Lung (tissue), 12 donors: Measurements from ENCODE around the gene TEDC1. TPM values are rescaled to one million over a fixed set of nuclear protein-coding genes. Genes with fewer than 3 reads are reported as not detected.

Experiments
- ATAC-seq: fragments of 200-7000 bp; cut with Tn5 transposase; one replicate; pipeline ENCODE4 v1.9.1; 2020; ENCODE audit warnings: moderate number of reproducible peaks; ENCODE audit not compliant: insufficient read depth, low FRiP score
- DNase-seq, 3 donors: peaks; one replicate each; pipeline ENCODE4 v3.0.0-alpha.2; 2013 to 2017
- H3K27ac ChIP-seq, 2 donors: one replicate each; pipeline ENCODE4 v1.5.1; 2013; ENCODE audit warnings: mild to moderate bottlenecking in 2 of 2, moderate library complexity in 2 of 2, control low read depth in 1 of 2, inconsistent platforms in 1 of 2, low read depth in 1 of 2, low read length in 1 of 2
- H3K27me3 ChIP-seq, 3 donors: one replicate each; pipeline ENCODE4 v1.5.1; 2013; ENCODE audit warnings: low read length in 2 of 3; ENCODE audit not compliant: control insufficient read depth in 3 of 3, insufficient read depth in 3 of 3
- H3K36me3 ChIP-seq, 4 donors: one replicate each; pipeline ENCODE4 v1.5.1; 2013; ENCODE audit warnings: low read length in 4 of 4, mild to moderate bottlenecking in 1 of 4, moderate library complexity in 1 of 4; ENCODE audit not compliant: control insufficient read depth in 4 of 4, insufficient read depth in 4 of 4
- H3K4me1 ChIP-seq, 5 donors: one replicate each; pipeline ENCODE4 v1.5.1; 2013; ENCODE audit warnings: low read length in 5 of 5, mild to moderate bottlenecking in 2 of 5, moderate library complexity in 1 of 5; ENCODE audit not compliant: control insufficient read depth in 5 of 5, insufficient read depth in 5 of 5
- H3K4me3 ChIP-seq: one replicate; pipeline ENCODE4 v1.5.1; 2013; ENCODE audit warnings: mild to moderate bottlenecking, control low read depth, moderate library complexity
- H3K9ac ChIP-seq, 2 donors: one replicate each; pipeline ENCODE4 v1.5.1; 2013; ENCODE audit warnings: low read length in 2 of 2, control low read depth in 1 of 2; ENCODE audit not compliant: insufficient read depth in 1 of 2
- H3K9me3 ChIP-seq, 4 donors: one replicate each; pipeline ENCODE4 v1.5.1; 2013; ENCODE audit warnings: low read length in 3 of 4, mild to moderate bottlenecking in 1 of 4, moderate library complexity in 1 of 4; ENCODE audit not compliant: control insufficient read depth in 4 of 4, insufficient read depth in 3 of 4
- CTCF ChIP-seq: IDR thresholded peaks from 2 replicates; pipeline ENCODE4 v1.5.1; 2012; ENCODE audit warnings: mild to moderate bottlenecking; ENCODE audit errors: control extremely low read depth, extremely low read depth
- WGBS, 2 donors: extraction: QIAGEN DNeasy Blood & Tissue Kit; methylation state at CpG; one replicate each; pipeline ENCODE4 v1.1.7; 2013; 5-methylcytosine and 5-hydroxymethylcytosine counted together
- polyA plus RNA-seq, 2 donors: library from polyadenylated mRNA; stranded (reverse); fragments of 200-250 nt; gene quantifications; one replicate each; pipeline ENCODE4 v1.2.1, GENCODE V29; 2013
- total RNA-seq, 2 donors: library from RNA; depleted of rRNA in 1 of 2; stranded (reverse); fragments of >200 nt in 1 of 2; gene quantifications; one replicate each; pipeline ENCODE4 v1.2.1, GENCODE V29; 2014 to 2021
- donor health status: control.
- donor health status: control.
- donor health status: Bipolar disorder and iron deficiency.
- donor health status: healthy.
- donor health status: DM: yes; HTN: yes; CAD: no.

Gene TEDC1
- total and polyA plus RNA-seq, 4 donors = 5.8 to 20.8 (median 14.4) TPM

DNA sequence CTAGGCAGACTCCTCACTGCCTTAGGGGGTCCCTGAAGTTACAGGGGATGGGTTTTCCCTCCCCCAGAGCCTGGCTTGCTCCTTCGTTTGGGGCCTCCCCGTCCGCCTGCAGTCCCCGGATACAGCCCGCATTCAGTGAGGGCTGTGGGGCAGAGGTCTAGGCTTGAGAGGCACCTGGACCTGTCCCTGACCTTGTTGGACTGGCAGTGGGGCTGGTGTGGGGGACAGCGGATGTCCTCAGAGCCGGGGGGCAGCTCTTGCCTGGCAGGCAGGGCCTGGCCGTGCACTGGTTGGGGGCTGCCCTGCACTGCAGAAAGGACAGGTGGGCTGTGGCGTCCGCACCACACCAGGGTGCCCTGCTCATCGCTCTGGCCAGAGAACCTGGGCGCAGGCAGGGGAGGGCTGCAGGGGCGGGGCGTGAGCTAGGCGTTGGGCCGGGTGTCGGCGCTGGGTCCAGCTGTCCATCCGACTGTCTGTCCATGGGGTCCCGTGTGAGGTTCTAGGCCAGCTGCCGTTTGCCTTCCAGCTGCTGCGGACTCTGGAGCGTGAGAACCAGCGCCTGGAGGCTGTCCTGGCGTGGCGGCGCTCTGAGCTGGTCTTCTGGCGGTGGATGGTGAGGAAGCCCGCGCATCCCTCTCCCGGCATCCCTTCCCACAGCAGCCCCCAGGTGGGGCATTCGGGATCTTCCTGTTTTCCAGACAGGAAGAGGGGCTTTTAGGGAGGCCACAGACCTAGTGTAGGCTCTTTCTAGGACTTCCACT is 6.0 kb downstream of the TEDC1 start:
- peaks cover 0 to 6% (median 1%) of the 10 kb centered on the region in 4 donors for H3K36me3 ChIP-seq
- DNase-seq (no peak), ATAC-seq (no peak)
- no peak overlapping the region for H3K27ac ChIP-seq
- 96 to 97% methylated on average over 32 of the region's 32 CpGs for WGBS, 2 donors
- H3K9ac ChIP-seq = no peak overlapping the region
- H3K9me3 ChIP-seq = no peaks in the 10 kb centered on the region
- no peak overlapping the region for H3K4me3 ChIP-seq
- TF ChIP-seq CTCF = no peak
- no peaks in the 10 kb centered on the region for H3K27me3 ChIP-seq
- H3K4me1 ChIP-seq = no peaks in the 10 kb centered on the region

GRCh38 chr14:105497671-105498429 is 6.8 kb downstream of the TEDC1 start:
- Histone ChIP-seq H3K9me3 (no peaks in the 10 kb centered on the region), H3K36me3 (peaks cover 0 to 6% (median 1%) of the 10 kb centered on the region in 4 donors), H3K9ac (no peak overlapping the region), H3K4me1 (no peaks in the 10 kb centered on the region), H3K4me3 (no peak overlapping the region), H3K27ac (no peak overlapping the region), H3K27me3 (no peaks in the 10 kb centered on the region)
- no peak for DNase-seq
- ATAC-seq = no peak
- no peak for TF ChIP-seq CTCF
- 92 to 94% methylated on average over 31 of the region's 31 CpGs for WGBS, 2 donors

DNA sequence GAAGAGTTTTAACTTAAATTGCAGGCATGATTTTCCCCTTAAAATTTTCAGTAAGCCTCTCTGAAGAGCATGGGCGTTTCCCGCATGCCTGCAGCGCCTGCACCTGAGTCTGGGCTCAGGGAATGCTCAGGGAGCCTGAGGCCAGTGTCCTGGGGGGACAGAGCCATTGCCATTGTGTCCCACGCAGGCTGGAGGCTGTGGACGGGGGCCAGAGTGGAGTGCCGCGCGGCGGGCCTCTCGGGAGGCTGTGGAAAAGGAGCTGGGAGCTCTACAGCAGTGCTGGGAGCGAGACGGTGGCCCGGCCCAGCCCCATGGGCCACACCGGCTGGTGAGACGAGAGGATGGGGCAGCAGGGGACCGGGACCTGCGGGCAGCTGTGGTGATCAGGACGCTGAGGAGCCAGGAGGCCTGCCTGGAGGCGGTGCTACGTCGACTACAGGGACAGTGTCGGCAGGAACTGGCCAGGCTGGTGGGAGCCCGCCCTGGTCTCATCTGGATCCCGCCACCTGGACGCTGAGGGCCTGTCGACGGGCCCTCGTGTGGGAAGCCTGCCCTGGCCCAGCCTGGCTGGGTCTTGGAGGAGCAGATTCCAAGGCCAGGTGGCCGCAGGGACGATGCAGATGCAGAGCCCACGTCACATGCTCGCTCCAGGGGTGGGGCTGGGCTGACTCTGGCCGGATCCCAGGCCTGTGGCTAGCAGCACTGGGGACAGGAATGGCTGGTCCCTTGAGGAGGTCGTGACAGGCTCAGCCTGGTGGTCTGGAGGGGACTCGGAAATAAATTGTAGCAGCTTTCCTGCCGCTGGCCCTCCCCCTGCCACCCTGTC is 7.6 kb downstream of the TEDC1 start:
- ATAC-seq (no peak), DNase-seq (no peak)
- Histone ChIP-seq H3K4me1 (no peaks in the 10 kb centered on the region), H3K4me3 (no peak overlapping the region), H3K27me3 (no peaks in the 10 kb centered on the region), H3K9me3 (no peaks in the 10 kb centered on the region), H3K9ac (no peak overlapping the region), H3K36me3 (peaks cover 0 to 6% (median 0%) of the 10 kb centered on the region in 4 donors), H3K27ac (no peak overlapping the region)
- TF ChIP-seq CTCF = no peak
- WGBS, 2 donors = 92 to 96% methylated on average over 34 to 36 of the region's 36 CpGs
